GM19023 (cell line): Measurements from ENCODE around the gene INPP5J.
"Not testable (repeated sequence)": the region's sequence is repeated elsewhere in the genome, so short reads cannot be mapped to it uniquely, and the experiment has no call there.

ENCODE experiments used
- ATAC-seq: cut with Tn5 transposase; IDR thresholded peaks from one replicate; pipeline ENCODE4 v1.9.1; 2021; ENCODE audit warnings: mild to moderate bottlenecking, moderate library complexity; ENCODE audit not compliant: unreplicated experiment

The INPP5J gene

GRCh38 chr22:31144223-31144622 lies 21.5 kb downstream of the INPP5J start:
- no peak for ATAC-seq

- no peak for ATAC-seq
Measured at GRCh38 chr22:31148488-31148887, 25.7 kb downstream of the INPP5J start.

- no peak for ATAC-seq
Measured at GRCh38 chr22:31148953-31149627, 26.3 kb downstream of the INPP5J start.

- ATAC-seq = no peak
Measured at GRCh38 chr22:31150615-31151014, 27.8 kb downstream of the INPP5J start.

- no peak for ATAC-seq
Measured at GRCh38 chr22:31151872-31152271, 29.1 kb downstream of the INPP5J start.

GRCh38 chr22:31153357-31153756 lies 30.6 kb downstream of the INPP5J start:
- no peak for ATAC-seq

GRCh38 chr22:31154975-31155374 lies 32.2 kb downstream of the INPP5J start:
- ATAC-seq = no peak

- ATAC-seq = no peak
Measured at GRCh38 chr22:31155422-31155821, 32.7 kb downstream of the INPP5J start.

GRCh38 chr22:31160328-31160978 lies 37.7 kb downstream of the INPP5J start:
- peak; percentile 32 for ATAC-seq

- no peak for ATAC-seq
Measured at GRCh38 chr22:31161386-31161785, 38.6 kb downstream of the INPP5J start.

GRCh38 chr22:31162015-31162765 lies 39.4 kb downstream of the INPP5J start:
- ATAC-seq = no peak

GRCh38 chr22:31170971-31171370 lies 48.2 kb downstream of the INPP5J start:
- ATAC-seq = no peak

- not testable (repeated sequence) for ATAC-seq
Measured at GRCh38 chr22:31171734-31172133, 49.0 kb downstream of the INPP5J start.

GRCh38 chr22:31173386-31174145 lies 50.8 kb downstream of the INPP5J start:
- ATAC-seq = no peak

GRCh38 chr22:31176923-31177322 lies 54.2 kb downstream of the INPP5J start:
- no peak for ATAC-seq

GRCh38 chr22:31177420-31178162 lies 54.8 kb downstream of the INPP5J start:
- no peak for ATAC-seq

- no peak for ATAC-seq
Measured at GRCh38 chr22:31178859-31179258, 56.1 kb downstream of the INPP5J start.

- ATAC-seq = no peak
Measured at GRCh38 chr22:31179345-31179744, 56.6 kb downstream of the INPP5J start.

GRCh38 chr22:31184015-31184414 lies 61.2 kb downstream of the INPP5J start:
- no peak for ATAC-seq
